GM12878 (cell line): ENCODE results near the gene RRP36. TPM values are rescaled to one million over a fixed set of nuclear protein-coding genes. Genes with fewer than 3 reads are reported as not detected.

Source experiments
- ATAC-seq: fragments of 200-7000 bp; cut with Tn5 transposase; 3 replicates; pipeline ENCODE4 v1.9.1; 2020; ENCODE audit warnings: mild to moderate bottlenecking, moderate library complexity
- BruUV-seq: library from RNA; stranded (reverse); fragments of 400-500 nt; replicated peaks from 2 replicates; lab custom pipeline; 2021; lab: Mats Ljungman, UMichigan
- CTCF ChIA-PET: fragments of 300-600 bp; sonication (Branson Sonifier 250); formaldehyde crosslinking; extraction: SDS; loops from one replicate; lab custom pipeline; 2021; ENCODE audit warnings: inconsistent platforms; lab: Yijun Ruan, JAX
- POLR2A ChIA-PET: fragments of 350-600 bp; formaldehyde crosslinking; extraction: SDS; loops from one replicate; lab custom pipeline; 2021; ENCODE audit warnings: inconsistent platforms; lab: Charles Lee
- RAD21 ChIA-PET: fragments of 300-600 bp; sonication (Branson Sonifier 250); formaldehyde crosslinking; loops from one replicate; lab custom pipeline; 2023; ENCODE audit warnings: antibody characterized with exemption; ENCODE audit not compliant: unreplicated experiment; lab: Charles Lee
- SMC1A ChIA-PET: fragments of 300-600 bp; sonication (Branson Sonifier 250); formaldehyde crosslinking; loops from one replicate; lab custom pipeline; 2023; ENCODE audit not compliant: unreplicated experiment, uncharacterized antibody; lab: Charles Lee
- DNase-seq: peaks from one replicate; pipeline ENCODE4 v3.0.0-alpha.2; 2011; ENCODE audit warnings: low read depth, low spot score
- FAIRE-seq: peaks from 3 replicates; lab custom pipeline; 2011; peaks lifted over from hg19 to GRCh38; lab: Jason Lieb, UNC
- H2AFZ ChIP-seq: 2 replicates; pipeline ENCODE4 v1.6.0; 2011; ENCODE audit warnings: low read depth, low read length, control low read depth; ENCODE audit not compliant: control insufficient read depth
- H3K27ac ChIP-seq: 2 replicates; pipeline ENCODE4 v1.5.1; 2011; ENCODE audit warnings: control low read depth; ENCODE audit not compliant: control insufficient read depth, insufficient read depth
- H3K27me3 ChIP-seq, 2 experiments: replicated peaks in 1 of 2; 2 replicates each; pipeline versions ENCODE4 v1.6.0 to v1.6.1; 2011; ENCODE audit warnings: low read length in 1 of 2; ENCODE audit not compliant: control insufficient read depth in 2 of 2, insufficient read depth in 2 of 2
- H3K36me3 ChIP-seq, 2 experiments: 2 replicates each; pipeline ENCODE4 v1.5.1; 2011; ENCODE audit warnings: low read length in 1 of 2; ENCODE audit not compliant: control insufficient read depth in 2 of 2, insufficient read depth in 2 of 2
- H3K4me1 ChIP-seq: 2 replicates; pipeline ENCODE4 v1.6.1; 2011; ENCODE audit warnings: mild to moderate bottlenecking, low read length, moderate library complexity, mixed read lengths; ENCODE audit not compliant: control insufficient read depth, insufficient read depth
- H3K4me2 ChIP-seq: 2 replicates; pipeline ENCODE4 v1.6.0; 2011; ENCODE audit warnings: control low read depth; ENCODE audit not compliant: control insufficient read depth, insufficient read depth
- H3K4me3 ChIP-seq: fragments of 200-600 bp; sonication (generic); 2 replicates; pipeline ENCODE4 v1.5.1; 2016
- H3K79me2 ChIP-seq: 2 replicates; pipeline ENCODE4 v1.6.0; 2011; ENCODE audit warnings: low read length; ENCODE audit not compliant: control insufficient read depth, insufficient read depth
- H3K9ac ChIP-seq: 2 replicates; pipeline ENCODE4 v1.8.0; 2011; ENCODE audit warnings: low read length, control low read depth, mixed read lengths; ENCODE audit not compliant: control insufficient read depth, insufficient read depth
- H3K9me3 ChIP-seq: replicated peaks from 3 replicates; pipeline ENCODE4 v1.5.1; 2011; ENCODE audit warnings: mild to moderate bottlenecking, low read length; ENCODE audit not compliant: control insufficient read depth, insufficient read depth
- H4K20me1 ChIP-seq: 2 replicates; pipeline ENCODE4 v1.6.0; 2011; ENCODE audit not compliant: control insufficient read depth, insufficient read depth
- CBX5 ChIP-seq: sonication (generic); IDR thresholded peaks from 2 replicates; pipeline ENCODE4 v1.6.1; 2016; ENCODE audit warnings: low read depth, moderate library complexity, mild to moderate bottlenecking, inconsistent platforms
- DPF2 ChIP-seq: fragments of 450-650 bp; IDR thresholded peaks from 2 replicates; pipeline ENCODE4 v1.6.1; 2017; ENCODE audit warnings: mild to moderate bottlenecking
- POLR2AphosphoS2 ChIP-seq: IDR thresholded peaks from 2 replicates; pipeline ENCODE4 v1.6.1; 2011; ENCODE audit warnings: low read depth, mild to moderate bottlenecking, low read length, improper control_type of control experiment, moderate library complexity
- SMARCA5 ChIP-seq: fragments of 450-650 bp; IDR thresholded peaks from 2 replicates; pipeline ENCODE4 v1.6.1; 2017; ENCODE audit warnings: mild to moderate bottlenecking
- TAF1 ChIP-seq: IDR thresholded peaks from 2 replicates; pipeline ENCODE4 v1.6.1; 2011; ENCODE audit warnings: mild to moderate bottlenecking, low read depth, low read length, borderline replicate concordance
- WGBS: methylation state at CpG from one replicate; pipeline ENCODE4 v1.1.6; 2016; ENCODE audit warnings: low lambda C conversion rate; ENCODE audit not compliant: insufficient replicate concordance, insufficient coverage; ENCODE audit errors: missing lambda C conversion rate; 5-methylcytosine and 5-hydroxymethylcytosine counted together
- in situ Hi-C: fragments of 300-500 bp; cut with MboI; formaldehyde crosslinking; loops from 9 replicates; pipeline ENCODE4 v1.14.3; 2018; ENCODE audit warnings: mixed read lengths
- intact Hi-C: fragments of 100-400 bp; cut with micrococcal nuclease; formaldehyde crosslinking; loops from one replicate; pipeline ENCODE4 v1.14.2; 2022; ENCODE audit not compliant: unreplicated experiment
- polyA plus RNA-seq, 11 experiments: library from polyadenylated mRNA; depleted of rRNA in 4 of 11; unstranded in 6 of 11; stranded (reverse) in 5 of 11; fragments of >200 nt; fragmentation: Nextera tagmentation in 4 of 11; fragmentation: Illumina TruSeq in 1 of 11; extraction: Ambion mirVana in 4 of 11; extraction: Trizol in 1 of 11; gene quantifications; 1 replicate in 1 of 11; 2 replicates in 10 of 11; pipeline versions ENCODE4 v1.2.1 to v1.2.3, GENCODE V29; 2011 to 2016; ENCODE audit warnings: inconsistent platforms in 2 of 11, missing spikeins in 2 of 11, low read depth in 1 of 11
- total RNA-seq, 4 experiments: library from RNA; depleted of rRNA in 3 of 4; stranded (reverse); fragments of >200 nt in 3 of 4; fragmentation: Illumina TruSeq in 1 of 4; extraction: Trizol in 1 of 4; gene quantifications; 2 replicates each; pipeline versions ENCODE4 v1.2.1 to v1.2.3, GENCODE V29; 2013 to 2021
- TF ChIP-seq, protein P1 (sequence below): fragments of 150-350 bp; IDR thresholded peaks from 2 replicates; pipeline ENCODE4 v1.6.1; 2014; ENCODE audit warnings: mild to moderate bottlenecking, low read depth, low read length
- TF ChIP-seq, protein P2 (sequence below): fragments of 450-650 bp; formaldehyde crosslinking; IDR thresholded peaks from 2 replicates; pipeline ENCODE4 v1.4.0; 2020; ENCODE audit warnings: mild to moderate bottlenecking, moderate library complexity

The RRP36 gene
- total and polyA plus RNA-seq, 10 of the 15 experiments (the other 5 are each of a cell fraction or from before 2014, with no cell fraction given) = 17.6 to 101 (median 69.7) TPM

DNA sequence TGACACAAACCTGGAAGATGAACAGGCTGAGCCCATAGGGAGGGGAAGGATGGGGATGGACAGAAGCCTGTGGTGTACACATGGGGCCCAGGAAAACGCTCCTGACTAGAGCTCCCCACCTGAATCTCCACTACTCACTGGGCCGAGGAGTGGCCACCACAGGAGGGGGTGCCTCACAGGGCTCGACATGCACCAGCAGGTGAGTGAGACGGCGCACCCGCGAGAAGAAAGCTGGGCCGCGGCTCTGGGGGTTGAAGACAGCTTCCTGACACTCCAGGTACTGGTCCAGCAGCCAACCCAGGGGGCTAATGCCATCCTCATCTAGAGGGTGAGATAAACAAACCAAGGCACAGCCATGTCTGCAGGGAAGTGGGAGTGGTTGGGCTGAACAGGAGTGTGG lies 21.9 kb downstream of the RRP36 start:
- SMC1A ChIA-PET = no interaction called here
- Histone ChIP-seq H3K36me3 (peaks cover 6 to 21% of the 10 kb centered on the region in 2 experiments; a peak in 3 of 4 replicates), H3K4me1 (no peaks in the 10 kb centered on the region), H3K4me2 (no peak overlapping the region), H3K79me2 (no peaks in the 10 kb centered on the region), H2AFZ (no peak overlapping the region), H3K9ac (no peak overlapping the region), H3K27me3 (no peaks in the 10 kb centered on the region), H3K9me3 (no peaks in the 10 kb centered on the region), H3K27ac (no peak overlapping the region), H3K4me3 (no peak overlapping the region), H4K20me1 (no peaks in the 10 kb centered on the region)
- DNase-seq = no peak
- no peak for ATAC-seq
- 99% methylated on average over 9 of the region's 9 CpGs for WGBS
- CTCF ChIA-PET = no interaction called here
- no peak for FAIRE-seq
- no TSS peak for BruUV-seq
- RAD21 ChIA-PET = no interaction called here
- POLR2A ChIA-PET = interaction anchor here (0.6 kb wide), 1 partner anchor 127 kb away, joined by 5 read pairs; no protein-coding TSS in a partner anchor
- in situ Hi-C loops = no loop called here
- intact Hi-C loops = no loop called here
- TF ChIP-seq, protein P1, sequence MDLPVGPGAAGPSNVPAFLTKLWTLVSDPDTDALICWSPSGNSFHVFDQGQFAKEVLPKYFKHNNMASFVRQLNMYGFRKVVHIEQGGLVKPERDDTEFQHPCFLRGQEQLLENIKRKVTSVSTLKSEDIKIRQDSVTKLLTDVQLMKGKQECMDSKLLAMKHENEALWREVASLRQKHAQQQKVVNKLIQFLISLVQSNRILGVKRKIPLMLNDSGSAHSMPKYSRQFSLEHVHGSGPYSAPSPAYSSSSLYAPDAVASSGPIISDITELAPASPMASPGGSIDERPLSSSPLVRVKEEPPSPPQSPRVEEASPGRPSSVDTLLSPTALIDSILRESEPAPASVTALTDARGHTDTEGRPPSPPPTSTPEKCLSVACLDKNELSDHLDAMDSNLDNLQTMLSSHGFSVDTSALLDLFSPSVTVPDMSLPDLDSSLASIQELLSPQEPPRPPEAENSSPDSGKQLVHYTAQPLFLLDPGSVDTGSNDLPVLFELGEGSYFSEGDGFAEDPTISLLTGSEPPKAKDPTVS = no peak
- TF ChIP-seq DPF2 (no peak), SMARCA5 (no peak), CBX5 (no peak), POLR2AphosphoS2 (no peak), TAF1 (no peak)
- TF ChIP-seq, protein P2, sequence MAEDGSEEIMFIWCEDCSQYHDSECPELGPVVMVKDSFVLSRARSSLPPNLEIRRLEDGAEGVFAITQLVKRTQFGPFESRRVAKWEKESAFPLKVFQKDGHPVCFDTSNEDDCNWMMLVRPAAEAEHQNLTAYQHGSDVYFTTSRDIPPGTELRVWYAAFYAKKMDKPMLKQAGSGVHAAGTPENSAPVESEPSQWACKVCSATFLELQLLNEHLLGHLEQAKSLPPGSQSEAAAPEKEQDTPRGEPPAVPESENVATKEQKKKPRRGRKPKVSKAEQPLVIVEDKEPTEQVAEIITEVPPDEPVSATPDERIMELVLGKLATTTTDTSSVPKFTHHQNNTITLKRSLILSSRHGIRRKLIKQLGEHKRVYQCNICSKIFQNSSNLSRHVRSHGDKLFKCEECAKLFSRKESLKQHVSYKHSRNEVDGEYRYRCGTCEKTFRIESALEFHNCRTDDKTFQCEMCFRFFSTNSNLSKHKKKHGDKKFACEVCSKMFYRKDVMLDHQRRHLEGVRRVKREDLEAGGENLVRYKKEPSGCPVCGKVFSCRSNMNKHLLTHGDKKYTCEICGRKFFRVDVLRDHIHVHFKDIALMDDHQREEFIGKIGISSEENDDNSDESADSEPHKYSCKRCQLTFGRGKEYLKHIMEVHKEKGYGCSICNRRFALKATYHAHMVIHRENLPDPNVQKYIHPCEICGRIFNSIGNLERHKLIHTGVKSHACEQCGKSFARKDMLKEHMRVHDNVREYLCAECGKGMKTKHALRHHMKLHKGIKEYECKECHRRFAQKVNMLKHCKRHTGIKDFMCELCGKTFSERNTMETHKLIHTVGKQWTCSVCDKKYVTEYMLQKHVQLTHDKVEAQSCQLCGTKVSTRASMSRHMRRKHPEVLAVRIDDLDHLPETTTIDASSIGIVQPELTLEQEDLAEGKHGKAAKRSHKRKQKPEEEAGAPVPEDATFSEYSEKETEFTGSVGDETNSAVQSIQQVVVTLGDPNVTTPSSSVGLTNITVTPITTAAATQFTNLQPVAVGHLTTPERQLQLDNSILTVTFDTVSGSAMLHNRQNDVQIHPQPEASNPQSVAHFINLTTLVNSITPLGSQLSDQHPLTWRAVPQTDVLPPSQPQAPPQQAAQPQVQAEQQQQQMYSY = no peak
